SK-MEL-5 (cell line): ENCODE measurements around the gene USH2A. TPM values are rescaled to one million over a fixed set of nuclear protein-coding genes. Genes with fewer than 3 reads are reported as not detected.
A peak's percentile ranks its signal among the peaks of the same experiment; 100 is the strongest.

Experiments
- DNase-seq: peaks from one replicate; pipeline ENCODE4 v3.0.0-alpha.2; 2016; ENCODE audit warnings: low read depth, low spot score
- in situ Hi-C: cut with HindIII; loops from 2 replicates; pipeline ENCODE4 v1.10.0; 2016; ENCODE audit warnings: low sequenced_read_pairs, high pct_unique_total_duplicates, low pct_unique_long_range_greater_than_20kb
- total RNA-seq: library from RNA; depleted of rRNA; stranded (reverse); fragments of >200 nt; shearing (Covaris generic); gene quantifications from 2 replicates; pipeline ENCODE4 v1.2.3, GENCODE V29; 2014

Gene USH2A
- total RNA-seq, 1 experiment from 2014 or later = 0.79 TPM

DNA sequence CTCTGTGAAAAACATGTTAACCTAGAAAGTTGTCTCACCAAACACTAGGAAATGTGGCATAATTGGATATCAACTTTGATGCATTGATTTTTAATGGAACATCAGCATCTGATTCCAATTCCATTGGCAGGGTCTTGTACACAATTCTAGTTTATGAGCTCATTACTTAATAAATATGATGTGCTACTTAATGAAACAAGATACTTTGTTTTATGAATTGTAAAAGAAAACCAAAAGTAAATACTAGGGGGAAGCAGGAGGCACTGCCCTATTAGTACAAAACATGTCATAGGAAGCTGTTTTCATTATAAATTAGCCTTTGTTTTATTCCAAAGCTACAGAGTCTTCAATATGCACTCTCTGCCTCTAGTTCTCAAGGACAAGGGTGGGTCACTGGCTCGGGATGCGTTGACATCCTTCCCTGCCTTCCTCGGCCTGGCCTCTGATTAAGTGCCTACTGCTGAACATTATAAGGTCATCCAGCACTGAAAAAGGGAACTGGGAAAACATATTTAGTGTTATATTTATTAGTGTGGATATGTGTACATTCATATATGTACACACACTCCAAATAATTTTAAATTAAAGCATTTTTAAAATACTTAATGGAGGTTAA is 185.2 kb downstream of the USH2A start:
- in situ Hi-C loops = no loop called here
- DNase-seq = no peak

DNA sequence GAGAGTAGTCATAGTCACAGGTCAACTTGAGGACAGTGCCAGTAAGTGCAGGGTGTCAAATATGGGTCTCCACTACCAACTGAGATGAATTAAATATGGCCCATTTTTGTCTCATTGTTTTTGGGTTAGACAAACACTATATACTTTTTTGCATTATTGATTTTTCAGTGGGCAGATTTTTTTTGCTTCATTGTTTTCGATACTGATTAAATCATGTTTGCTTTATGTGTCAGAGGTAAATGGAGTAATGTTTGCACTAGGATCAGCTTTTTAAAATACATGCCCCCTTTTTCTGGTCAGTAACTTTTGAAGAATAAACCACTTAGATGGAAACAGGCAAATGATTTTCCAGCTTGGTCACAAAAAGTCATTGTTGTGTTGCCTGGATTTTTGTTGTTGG is 199.0 kb downstream of the USH2A start:
- DNase-seq = no peak
- in situ Hi-C loops = no loop called here

DNA sequence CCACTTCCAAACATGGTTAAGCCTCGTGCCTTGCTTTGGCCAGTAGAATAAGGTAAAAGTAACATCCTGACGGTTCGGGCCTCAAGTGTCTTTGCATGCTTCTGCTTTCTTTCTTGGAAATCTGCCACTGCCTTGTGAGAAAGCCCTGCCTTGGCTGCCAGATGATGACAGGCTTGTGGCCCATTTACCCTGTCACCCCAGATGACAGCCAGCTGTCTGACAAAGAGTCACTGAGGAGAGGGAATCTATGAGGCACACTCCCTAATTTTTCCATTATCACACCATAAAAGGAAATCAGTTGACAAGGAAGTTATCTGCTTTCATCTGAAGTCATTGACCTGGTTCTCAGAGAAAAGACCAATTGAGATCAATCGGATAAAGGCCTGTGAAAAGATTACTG is 199.8 kb downstream of the USH2A start:
- no peak for DNase-seq
- in situ Hi-C loops = no loop called here

DNA sequence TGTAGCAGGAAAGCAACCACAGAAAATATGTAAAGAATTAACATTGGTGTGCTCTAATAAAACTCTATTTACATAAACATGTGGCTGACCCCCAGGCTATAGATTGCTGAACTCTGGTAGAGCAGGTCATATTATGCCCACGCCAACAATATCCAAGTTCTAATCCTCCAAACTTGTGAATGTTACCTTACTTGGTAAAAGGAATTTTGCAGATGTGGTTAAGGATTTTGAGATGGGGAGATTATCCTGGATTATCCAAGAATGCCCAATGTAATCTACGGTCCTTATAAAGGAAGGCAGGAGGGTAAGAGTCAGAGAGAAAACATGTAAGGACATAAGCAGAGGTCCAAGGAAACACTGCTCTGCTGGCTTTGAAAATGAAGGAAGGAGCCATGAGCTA is 201.0 kb downstream of the USH2A start:
- DNase-seq = no peak
- in situ Hi-C loops = no loop called here

DNA sequence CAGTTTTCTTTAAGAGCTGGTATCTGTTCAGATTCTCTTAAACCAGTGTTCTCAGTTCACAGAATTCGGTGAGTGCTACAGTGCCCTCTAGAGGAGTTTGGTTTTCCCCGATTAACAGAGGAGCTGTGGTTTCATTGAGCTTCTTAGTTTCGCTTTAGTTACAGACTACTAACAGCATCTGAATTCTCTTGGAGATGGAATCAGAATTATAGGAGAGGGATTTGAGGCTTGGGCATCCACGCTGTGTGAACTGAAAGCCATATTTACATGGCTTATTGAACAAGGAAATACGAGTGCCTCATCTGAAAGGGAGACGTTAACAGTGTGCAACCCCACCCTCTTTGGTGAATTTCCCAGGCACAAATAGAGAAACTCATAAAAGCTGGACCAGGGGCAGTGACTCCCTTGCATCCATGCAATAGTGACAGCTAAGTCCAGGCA is 202.0 kb downstream of the USH2A start:
- peak; percentile 94 for DNase-seq
- in situ Hi-C loops = no loop called here

DNA sequence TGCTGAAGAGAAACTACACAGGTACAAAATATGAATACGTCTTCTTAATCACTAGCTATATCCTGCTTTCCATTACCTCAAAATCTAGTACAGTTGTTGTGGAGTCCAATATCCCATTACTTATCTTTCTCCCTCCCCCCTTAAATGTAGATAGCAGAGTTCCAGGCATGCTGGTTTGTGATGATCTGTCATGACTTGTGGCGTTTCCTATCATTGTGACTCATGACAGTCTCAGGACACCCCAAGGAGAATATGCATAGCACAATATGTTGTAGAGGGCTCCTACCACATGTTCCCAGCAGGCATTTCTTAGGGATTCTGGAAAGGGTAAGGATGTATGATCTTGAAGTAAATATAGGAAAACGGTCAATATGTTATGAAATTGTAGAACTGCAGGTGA is 206.9 kb downstream of the USH2A start:
- in situ Hi-C loops = no loop called here
- DNase-seq = no peak

DNA sequence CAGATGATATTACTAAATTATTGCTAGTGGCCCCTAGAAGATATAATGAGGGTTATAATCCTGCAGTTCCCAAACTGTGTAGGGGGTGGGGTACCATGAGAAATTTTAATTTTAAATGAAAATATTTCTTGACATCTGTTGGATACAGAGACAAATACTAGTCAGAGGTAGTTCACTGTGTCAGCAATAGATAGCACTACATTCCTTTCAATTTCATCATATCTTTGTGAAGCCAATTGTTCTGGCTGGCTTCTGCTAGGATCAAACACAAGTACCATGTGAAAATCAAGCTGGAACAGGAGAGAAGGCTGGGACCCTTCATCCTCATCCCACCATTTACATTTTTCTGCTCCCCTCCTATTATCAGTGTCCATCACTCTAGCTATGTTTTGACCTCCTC is 208.1 kb downstream of the USH2A start:
- no peak for DNase-seq
- in situ Hi-C loops = no loop called here

DNA sequence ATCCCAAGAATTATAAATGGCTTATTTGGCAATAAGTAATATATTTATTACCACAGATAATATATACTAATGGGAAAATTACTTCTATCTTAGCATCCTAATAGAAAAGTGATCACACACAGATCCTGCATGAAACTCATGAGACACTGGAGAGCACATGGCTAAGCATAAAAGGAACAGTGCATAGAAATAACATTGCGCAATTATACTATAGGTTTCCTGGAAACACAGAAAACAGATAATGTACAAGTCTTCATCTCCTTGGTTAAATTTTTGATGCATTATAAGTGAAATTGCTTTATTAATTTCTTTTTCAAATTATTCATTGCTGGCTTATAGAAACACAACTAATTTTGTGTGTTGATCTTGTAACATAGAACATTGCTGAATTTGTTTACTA is 210.4 kb downstream of the USH2A start:
- no peak for DNase-seq
- in situ Hi-C loops = no loop called here

DNA sequence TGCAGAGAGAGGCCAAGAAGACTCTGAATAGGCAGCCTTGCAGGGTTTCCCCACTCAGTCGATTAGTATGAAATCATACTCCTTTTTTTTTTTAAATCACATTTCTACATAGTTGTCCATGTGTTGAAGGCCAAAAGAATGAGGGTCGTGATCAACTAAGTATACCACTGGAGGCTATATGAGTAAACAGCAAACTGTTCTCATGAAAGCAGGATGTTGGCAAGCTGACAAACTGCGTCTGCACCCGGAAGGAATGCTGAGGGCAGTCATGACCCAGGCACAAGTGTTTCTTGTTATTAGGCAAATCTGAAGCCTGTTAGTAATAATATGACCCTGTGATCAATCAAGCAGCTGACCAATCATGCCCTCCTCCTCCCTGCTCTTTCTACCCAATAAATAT is 213.2 kb downstream of the USH2A start:
- peak; percentile 85 for DNase-seq
- in situ Hi-C loops = no loop called here

DNA sequence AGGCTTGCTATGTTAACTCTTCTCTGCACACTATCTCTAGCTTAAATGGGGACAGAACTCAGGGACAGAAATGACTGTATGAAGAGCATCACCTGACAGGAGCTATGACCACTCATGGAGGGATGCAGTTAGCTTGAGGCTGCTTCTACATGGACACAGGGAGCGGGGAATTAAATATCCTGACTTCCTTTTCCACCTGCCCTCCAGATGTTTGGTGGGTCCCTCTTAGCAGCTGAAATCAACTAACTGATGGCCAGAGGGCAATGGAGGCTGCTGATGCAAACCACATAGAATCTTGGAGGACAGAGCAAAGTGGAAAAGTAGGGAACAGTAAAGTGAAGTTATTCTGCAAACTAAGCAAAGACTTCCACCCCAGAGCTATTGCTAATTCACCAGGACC is 214.1 kb downstream of the USH2A start:
- in situ Hi-C loops = no loop called here
- DNase-seq = no peak

DNA sequence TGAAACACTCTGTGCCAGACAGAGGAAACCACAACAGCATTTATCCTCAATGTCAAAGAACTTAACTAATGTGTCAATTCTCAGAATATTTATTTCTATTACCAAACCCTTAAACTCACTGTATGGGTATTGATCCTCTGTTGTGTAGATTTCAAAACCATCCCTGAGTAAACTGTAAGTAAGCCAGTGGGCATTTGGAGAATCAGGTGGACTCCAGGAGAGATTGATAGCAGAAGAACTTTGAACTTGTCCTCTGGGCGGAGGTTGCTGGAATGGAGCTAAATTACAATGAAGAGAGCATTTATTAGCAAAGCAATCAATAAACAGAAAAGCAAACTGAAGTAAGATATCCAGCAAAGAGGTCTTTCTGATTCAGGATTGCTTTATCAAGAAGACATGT is 216.1 kb downstream of the USH2A start:
- in situ Hi-C loops = no loop called here
- DNase-seq = no peak

DNA sequence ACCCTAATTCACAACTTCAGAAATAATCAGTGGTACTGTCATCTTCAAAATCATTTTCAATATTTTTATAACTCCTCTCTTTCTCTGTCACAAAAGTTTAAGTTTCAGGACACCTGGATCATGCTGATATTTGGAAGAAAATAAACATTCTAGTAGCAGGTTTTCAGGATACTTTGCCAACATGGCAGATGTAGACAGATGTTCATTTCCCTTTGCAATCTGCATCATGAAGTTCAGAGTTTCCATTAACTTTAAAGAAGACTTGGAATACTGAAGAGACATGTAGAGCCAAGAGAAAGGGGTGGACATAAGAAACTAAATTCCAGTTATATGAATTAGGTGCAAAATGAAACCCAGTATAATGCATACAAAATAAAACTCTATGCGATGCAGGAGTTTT is 218.1 kb downstream of the USH2A start:
- DNase-seq = no peak
- in situ Hi-C loops = no loop called here

DNA sequence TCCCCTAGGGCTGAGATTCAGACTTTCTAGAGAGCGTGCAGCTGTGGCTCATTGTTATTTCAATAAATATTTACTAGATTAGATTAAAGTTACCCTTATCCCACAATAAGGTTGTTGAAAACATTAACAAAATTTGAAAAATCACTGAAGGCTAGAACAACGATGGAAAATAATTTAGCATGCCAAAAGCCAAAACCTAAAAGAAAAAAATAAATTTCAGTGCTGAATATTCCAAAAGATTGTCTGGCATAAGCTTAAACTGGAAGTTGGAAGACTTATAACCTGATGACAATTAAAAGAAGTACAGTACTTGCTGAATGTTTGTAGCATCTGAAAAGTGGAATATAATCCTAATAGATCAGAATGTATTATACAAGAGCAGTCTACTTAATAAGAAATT is 221.3 kb downstream of the USH2A start:
- in situ Hi-C loops = no loop called here
- no peak for DNase-seq

DNA sequence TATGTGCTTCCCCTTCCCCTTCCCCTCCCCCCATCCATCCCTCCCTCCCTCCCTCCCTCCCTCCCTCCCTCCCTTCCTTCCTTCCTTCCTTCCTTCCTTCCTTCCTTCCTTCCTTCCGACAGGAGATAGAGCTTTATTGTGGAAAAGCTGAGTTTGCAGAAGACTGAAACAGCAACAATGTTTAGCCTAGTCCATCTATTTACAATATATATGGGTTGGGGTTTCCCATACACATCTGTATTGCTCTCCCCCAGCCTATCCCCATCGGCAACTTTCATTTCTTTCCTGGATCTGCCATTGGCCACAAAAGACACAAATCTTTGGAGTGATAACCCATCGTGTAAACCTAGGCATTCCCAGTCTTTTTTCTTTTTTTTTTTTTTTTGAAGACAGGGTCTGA is 222.3 kb downstream of the USH2A start:
- DNase-seq = no peak
- in situ Hi-C loops = no loop called here

DNA sequence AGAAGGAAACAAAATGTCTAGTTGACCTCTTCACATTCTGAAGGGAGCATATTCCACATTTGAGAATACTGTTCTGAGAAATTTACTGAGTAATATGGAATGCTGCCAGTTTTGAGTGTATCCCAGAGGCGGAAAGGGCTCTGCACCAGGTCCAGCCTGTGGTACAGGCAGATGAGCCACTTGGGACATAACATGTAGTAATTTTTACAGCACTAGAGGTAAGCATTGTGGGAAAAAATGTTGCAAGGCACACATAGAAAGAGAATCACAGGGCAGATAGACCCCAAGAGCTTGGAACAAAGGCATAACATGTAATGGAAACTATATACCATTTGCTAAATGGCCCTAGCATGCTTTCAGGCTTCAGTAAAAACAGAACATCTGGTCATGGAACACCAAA is 228.5 kb downstream of the USH2A start:
- no peak for DNase-seq
- in situ Hi-C loops = no loop called here

DNA sequence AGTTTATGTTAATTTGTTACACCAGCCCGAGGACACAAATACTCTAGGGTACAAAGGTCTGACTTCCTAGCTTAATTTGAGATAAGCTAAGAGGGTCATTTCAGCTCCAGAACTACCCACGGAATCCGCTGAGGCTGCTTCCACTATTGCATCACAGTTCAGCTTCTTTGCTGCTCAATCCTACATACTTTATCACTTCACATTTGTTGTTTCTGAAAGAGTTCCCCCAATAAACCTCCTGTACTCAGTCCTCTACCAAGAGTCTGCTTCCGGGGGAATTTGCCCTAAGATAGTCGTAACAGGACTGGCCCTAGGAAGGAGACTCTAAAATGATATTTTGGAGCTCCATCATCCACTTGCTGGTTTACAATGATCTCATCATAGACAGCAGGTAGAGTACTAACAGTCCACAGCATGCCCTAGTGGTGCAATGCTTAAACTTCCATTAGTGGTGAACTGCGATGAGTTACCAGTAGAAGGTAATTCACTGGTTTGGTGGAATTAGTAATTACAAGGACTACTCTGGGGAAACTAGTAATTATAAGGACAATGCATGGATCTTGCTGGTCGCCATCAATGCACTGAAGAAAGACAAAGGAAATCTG is 229.3 kb downstream of the USH2A start:
- DNase-seq = peak; percentile 75
- in situ Hi-C loops = no loop called here

DNA sequence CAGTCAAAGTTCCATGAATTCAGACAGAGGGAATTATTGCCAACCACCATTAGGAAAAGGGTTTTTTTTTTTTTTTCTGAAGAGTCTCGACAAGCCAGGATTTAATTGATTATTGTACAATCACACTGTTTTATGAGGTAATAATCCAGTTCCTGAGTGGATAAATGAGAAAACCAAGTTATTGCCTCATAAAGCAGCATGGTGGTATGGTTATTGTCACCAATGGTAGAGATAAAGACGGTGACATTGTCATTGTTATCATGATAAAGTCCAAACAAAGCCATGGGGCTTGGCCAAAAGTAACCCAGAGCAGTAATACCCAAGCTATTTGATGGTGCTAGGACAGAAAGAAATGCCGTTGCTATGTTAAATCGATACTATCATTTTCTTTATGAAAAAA is 232.8 kb downstream of the USH2A start:
- no peak for DNase-seq
- in situ Hi-C loops = no loop called here

DNA sequence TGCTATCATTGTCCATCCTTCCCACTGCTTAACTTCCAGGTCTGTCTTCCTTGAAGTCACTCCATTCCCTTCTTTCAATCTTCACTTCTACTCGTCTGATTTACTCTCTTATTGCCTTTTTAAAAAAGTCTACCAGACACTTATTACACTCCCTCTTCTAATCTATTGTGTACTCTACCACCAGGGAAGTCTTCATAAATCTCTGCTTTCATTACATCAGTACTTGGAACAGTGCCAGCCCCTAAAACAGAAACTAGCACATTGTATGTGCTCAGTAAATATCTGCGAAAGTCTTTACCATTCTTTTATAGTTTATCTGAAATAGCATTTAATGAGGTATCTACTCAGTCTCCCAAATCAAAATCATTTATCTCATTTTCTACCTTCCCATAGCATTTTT is 236.4 kb downstream of the USH2A start:
- no peak for DNase-seq
- in situ Hi-C loops = loop anchor here (10.0 kb wide), 1 partner anchor 142 kb away; no protein-coding TSS in a partner anchor

DNA sequence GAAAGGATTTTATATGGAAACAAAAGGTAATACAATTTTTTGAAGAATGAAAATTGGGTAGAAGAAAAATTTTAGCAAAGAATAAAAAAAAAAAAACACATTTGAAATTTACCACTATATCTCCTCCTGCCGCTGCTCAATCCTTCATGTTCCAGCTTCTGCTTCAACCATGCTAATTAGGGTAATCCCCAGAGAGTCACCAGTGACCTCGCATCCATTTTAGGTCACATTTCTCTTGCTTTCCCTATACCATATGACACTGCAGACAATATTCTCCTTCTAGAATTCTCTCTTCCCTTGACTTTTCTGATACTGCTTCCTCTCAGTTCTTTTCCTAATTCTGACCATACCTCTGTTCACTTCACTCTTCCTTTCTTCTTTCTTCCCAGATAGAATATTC is 237.1 kb downstream of the USH2A start:
- in situ Hi-C loops = loop anchor here (10.0 kb wide), 1 partner anchor 141 kb away; no protein-coding TSS in a partner anchor
- DNase-seq = no peak
